Fibroblast of the aortic adventitia (primary cell): Measurements from ENCODE around the gene RBM22. TPM values are rescaled to one million over a fixed set of nuclear protein-coding genes. Genes with fewer than 3 reads are reported as not detected.

Source experiments
- DNase-seq: peaks from one replicate; pipeline ENCODE4 v3.0.0-alpha.2; 2010; ENCODE audit warnings: low read depth
- H3K4me3 ChIP-seq: 2 replicates; pipeline ENCODE4 v1.5.1; 2011; ENCODE audit warnings: low read depth, mild to moderate bottlenecking, control low read depth, low read length, moderate library complexity
- CTCF ChIP-seq: IDR thresholded peaks from 2 replicates; pipeline ENCODE4 v1.5.1; 2011; ENCODE audit warnings: mild to moderate bottlenecking, low read length, control low read depth, inconsistent platforms; ENCODE audit not compliant: insufficient read depth
- total RNA-seq: library from RNA; depleted of rRNA; stranded (reverse); fragments of >200 nt; gene quantifications from 2 replicates; pipeline ENCODE4 v1.2.3, GENCODE V29; 2012; ENCODE audit warnings: low replicate concordance

Gene RBM22
- total RNA-seq, 1 donor: 35.7 TPM

- DNase-seq: no peak
- TF ChIP-seq CTCF: no peak
- H3K4me3 ChIP-seq: no peak overlapping the region
Measured at GRCh38 chr5:150731669-150732242, 30.9 kb upstream of the RBM22 start.

GRCh38 chr5:150729859-150730258, 29.0 kb upstream of the RBM22 start:
- no peak for DNase-seq
- no peak overlapping the region for H3K4me3 ChIP-seq
- no peak for TF ChIP-seq CTCF

- DNase-seq: no peak
- no peak for TF ChIP-seq CTCF
- H3K4me3 ChIP-seq: no peak overlapping the region
Measured at GRCh38 chr5:150723845-150724244, 23.0 kb upstream of the RBM22 start.

- peak; percentile 31 for TF ChIP-seq CTCF
- no peak overlapping the region for H3K4me3 ChIP-seq
- DNase-seq: no peak
Measured at GRCh38 chr5:150710165-150710564, 9.3 kb upstream of the RBM22 start.

GRCh38 chr5:150706776-150707390, 6.0 kb upstream of the RBM22 start:
- TF ChIP-seq CTCF: no peak
- no peak overlapping the region for H3K4me3 ChIP-seq
- DNase-seq: no peak

GRCh38 chr5:150703762-150704161, 2.9 kb upstream of the RBM22 start:
- no peak overlapping the region for H3K4me3 ChIP-seq
- DNase-seq: no peak
- TF ChIP-seq CTCF: no peak

- peak overlapping the region; percentile 97 for H3K4me3 ChIP-seq
- no peak for TF ChIP-seq CTCF
- DNase-seq: no peak
Measured at GRCh38 chr5:150700246-150700593, 642 bp downstream of the RBM22 start.
